Activated T-cell treated with anti-CD3 and anti-CD28 coated beads for 48 hours (primary cell): ENCODE data around the gene PREB.

Source experiments
- DNase-seq: peaks from one replicate; pipeline ENCODE4 v3.0.0-alpha.2; 2020; ENCODE audit warnings: low read depth

PREB gene

GRCh38 chr2:27152796-27153464, 18.5 kb upstream of the PREB start:
- no peak for DNase-seq

- no peak for DNase-seq
These were observed 17.8 kb upstream of the PREB start for GRCh38 chr2:27152102-27152795.

GRCh38 chr2:27150639-27151230, 16.3 kb upstream of the PREB start:
- no peak for DNase-seq

DNA sequence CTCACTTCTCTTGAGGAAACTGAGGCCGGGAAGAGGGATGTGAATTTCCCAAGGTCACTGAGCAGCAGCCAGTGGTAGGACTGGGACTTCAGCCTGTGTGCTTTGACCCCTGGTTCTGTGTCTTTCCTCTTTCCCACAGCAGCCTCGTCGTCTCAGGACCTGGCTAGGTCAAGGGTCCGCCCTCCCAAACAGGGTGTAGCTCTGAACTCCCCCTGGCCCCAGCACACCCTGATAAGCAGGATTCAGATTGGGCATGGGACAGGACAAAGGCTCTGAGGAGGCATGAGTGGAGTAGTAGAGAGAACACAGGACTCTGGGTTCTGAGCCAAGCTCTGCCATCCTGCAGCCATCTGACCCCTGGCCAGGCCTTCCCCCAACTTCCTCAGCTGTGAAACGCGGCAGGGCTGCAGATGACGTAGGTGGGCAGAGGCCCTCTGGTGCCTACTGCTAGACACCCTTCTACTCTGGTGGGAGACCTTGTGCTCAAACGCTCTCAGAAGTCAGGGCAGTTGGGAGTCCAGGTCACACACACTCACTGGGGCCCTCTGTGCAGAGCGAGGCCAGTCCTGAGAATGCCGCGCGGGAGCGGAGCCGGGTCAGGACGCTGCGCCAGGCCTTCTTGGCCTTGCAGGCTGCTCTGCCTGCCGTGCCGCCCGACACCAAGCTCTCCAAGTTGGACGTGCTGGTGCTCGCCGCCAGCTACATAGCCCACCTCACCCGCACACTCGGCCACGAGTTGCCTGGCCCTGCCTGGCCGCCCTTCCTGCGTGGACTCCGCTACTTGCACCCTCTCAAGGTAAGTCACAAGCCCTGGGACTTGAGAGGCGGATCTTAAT, 15.4 kb upstream of the PREB start:
- DNase-seq, result no peak

- no peak for DNase-seq
These were observed 14.5 kb upstream of the PREB start, which contains the start of gene TCF23 for GRCh38 chr2:27148801-27149439. TCF23 (plus strand) TSS chr2:27149004; CDS start chr2:27149134, 130 bp downstream.

- no peak for DNase-seq
These were observed 13.5 kb upstream of the PREB start for GRCh38 chr2:27147935-27148334.

DNA sequence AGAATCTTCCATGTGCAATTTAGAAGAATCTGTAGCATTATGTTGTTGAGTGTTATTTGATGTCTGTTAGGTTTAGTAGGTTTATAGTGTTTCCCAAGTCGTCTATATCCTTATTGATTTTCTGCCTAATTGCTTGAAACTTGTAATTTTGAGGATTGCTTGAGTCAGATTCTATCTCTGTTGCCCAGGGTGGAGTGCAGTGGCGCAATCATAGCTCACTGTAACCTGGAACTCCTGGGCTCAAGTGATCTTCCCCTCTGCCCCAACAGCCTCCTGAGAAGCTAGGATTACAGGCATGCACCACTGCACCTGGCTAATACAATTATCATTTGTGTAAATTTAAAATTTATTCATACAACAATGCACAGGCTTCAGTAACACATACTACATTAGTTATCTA, 11.2 kb upstream of the PREB start:
- DNase-seq, result no peak

GRCh38 chr2:27143285-27143684, 8.8 kb upstream of the PREB start:
- no peak for DNase-seq

- no peak for DNase-seq
These were observed 4.9 kb upstream of the PREB start, which contains the start of gene PRR30 for GRCh38 chr2:27139310-27139709. PRR30 (minus strand) TSS chr2:27139410; CDS start chr2:27138329, 1,081 bp downstream.

DNA sequence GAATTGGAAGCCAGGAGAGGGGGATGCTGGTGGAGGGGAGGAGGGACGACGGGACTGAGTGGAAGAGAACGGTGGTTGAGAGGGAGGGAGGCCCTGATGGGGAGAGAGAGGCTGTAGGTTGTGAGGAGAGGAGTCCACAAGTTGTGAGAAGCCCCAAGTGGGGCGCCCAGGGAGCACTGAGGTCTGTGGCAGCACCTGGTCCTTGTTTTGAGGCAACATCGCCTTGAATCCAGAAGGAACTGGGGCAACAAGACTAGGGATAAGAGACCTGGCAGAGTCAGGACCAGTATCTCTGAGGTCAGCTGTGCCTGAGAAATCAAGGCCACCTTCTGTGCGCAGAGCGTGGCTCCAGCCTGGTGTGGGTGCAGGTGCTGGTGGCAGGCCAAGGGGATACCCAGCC, 3.7 kb upstream of the PREB start:
- no peak for DNase-seq

DNA sequence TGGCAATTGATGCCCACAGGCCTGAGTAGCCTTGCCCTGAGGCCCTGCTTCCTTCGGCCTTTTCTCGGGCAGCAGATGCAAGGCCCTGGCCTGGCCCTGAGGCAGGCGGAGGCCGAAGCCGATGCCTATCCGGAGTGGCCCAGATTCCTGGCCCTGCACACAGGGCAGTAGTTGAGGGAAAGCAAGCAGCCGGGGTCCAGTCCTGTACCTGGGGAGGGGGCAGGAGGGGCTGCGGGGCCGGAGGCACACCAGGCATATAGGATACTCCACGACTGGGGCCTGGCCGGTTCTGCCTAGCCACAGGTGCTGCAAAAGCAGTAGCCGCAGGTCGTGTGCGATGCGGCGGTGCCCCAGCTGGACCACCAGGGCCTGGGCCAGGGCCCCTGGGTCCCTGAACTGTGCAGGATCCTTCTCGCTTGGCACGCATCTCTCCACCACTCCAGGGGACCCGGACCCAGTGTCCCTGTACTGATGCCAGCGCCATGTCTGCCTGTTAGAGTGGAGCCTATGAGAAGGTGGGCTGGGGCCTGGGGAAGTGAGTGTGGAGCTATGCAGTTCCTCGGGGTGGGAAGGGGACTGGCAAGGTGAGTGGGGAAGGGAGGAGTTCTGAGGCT, 3.0 kb upstream of the PREB start:
- DNase-seq, result no peak

- DNase-seq, result no peak
These were observed 2.3 kb upstream of the PREB start for GRCh38 chr2:27136751-27137150.

DNA sequence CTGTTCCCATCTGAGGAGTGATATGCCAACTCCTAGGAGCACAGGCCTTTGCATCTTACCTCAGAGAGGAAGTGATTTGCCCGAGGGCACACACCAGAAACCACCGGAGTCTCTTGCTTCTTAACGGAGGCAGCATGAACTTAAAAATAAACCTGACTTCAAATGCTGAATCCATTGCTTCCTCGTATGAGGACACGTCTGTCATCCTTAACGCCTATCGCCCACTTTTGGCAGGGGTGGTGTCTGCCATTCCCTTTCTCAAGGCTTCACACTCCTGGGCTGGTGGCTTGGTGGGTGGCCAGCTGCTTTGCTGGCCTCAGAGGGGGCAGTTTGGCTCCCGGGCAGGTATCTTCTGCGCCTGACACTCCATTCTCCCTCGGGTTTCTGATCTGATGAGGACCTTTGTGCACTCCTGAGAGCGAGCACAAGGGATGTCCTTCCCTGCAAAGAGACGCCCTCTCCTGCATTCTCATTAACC, 1.1 kb upstream of the PREB start:
- DNase-seq, result no peak

DNA sequence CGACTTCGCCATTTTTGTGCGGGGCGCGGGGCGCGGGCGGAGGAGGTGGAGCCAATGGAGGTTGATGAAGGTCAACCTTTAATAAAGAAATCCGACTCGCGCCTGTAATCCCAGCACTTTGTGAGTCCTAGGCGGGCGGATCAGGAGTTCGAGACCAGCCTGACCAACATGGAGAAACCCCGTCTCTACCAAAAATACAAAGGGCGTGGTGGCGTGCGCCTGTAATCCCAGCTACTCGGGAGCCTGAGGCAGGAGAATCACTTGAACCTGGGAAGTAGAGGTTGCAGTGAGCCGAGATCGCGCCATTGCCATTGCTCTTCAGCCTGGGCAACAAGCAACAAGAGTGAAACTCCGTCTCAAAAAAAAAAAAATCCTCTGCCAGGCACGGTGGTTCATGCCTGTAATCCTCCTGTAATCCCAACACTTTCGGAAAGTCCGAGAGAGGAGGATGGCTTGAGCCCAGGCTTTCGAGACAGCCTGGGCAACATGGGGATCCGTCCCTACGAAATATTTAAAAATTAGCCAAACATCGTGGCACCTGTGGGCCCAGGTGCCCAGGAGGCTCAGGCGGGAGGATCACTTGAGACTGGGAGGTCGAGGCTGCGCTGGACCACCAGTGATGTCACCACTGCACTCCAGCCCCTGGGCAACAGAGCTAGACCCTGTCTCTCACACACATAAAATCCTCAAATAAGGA, 493 bp upstream of the PREB start:
- DNase-seq, result no peak

DNA sequence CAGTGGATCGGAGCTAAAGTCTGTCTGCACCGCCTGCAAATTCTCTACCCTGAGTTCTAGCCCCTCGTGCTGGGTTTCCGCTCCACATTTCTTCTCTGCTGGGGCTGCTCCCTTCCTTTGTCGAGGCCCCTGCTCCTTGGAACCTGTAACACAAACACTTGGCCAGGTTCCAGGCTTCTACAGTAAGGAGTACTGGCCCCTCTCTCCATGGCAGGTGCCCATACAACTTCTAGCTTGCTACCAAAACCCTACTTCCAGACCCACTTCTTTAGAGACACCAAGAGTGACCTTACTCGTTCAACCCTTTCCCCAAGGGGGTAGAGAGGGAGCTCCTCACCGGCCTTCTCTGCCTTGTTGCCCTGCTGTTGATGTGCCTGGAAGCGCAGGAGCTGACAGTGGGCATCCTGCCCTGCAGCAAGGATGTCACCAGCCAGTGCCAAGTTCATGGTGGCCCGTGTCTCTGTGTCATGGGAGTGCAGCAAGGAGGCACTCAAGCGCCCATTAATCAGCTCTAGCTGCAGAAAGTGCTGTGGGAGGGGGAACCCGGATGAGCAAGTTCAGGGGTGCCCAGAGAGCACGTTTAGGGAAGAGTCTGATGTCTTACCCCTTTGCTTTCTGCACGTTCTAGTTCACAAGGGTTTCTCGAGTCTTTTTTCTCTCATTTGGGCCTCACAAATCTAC, 1.1 kb downstream of the PREB start:
- peak; percentile 21 for DNase-seq

DNA sequence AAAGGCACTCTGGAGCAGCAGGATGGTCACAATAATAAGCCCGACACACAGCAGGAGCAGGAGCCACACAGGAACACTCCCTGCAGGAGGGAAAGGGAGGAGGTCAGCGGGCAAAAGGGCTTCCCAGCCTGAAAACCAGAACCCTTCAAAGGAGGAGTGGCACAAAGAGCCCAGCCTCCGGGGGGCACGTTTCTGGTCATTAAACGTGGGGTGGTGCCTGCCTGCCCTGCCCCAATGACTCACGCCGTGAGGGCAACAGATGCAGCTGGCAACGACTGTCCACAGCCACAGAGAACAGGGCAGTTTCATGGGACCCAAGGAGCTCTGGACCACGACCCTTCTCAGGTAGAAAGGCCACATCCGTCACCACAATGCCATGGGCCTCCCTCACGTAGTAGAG, 3.0 kb downstream of the PREB start:
- no peak for DNase-seq

DNA sequence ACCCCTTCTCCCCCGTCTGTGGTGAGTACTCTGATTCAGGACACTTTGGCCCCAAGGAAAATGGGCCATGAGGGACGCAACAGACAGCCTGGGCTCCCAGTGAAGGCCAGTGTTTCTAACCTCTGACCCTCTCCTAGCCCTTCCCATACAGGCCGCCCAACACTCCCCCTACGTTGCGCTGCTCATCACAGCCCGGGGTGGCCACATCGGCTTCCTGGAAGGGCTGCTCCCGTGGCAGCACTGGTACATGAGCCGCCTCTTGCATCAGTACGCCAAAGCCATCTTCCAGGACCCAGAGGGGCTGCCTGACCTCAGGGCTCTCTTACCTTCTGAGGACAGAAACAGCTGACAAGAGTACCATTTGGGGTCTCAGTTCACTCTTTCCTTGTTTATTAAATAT, 4.0 kb downstream of the PREB start:
- DNase-seq, result no peak

DNA sequence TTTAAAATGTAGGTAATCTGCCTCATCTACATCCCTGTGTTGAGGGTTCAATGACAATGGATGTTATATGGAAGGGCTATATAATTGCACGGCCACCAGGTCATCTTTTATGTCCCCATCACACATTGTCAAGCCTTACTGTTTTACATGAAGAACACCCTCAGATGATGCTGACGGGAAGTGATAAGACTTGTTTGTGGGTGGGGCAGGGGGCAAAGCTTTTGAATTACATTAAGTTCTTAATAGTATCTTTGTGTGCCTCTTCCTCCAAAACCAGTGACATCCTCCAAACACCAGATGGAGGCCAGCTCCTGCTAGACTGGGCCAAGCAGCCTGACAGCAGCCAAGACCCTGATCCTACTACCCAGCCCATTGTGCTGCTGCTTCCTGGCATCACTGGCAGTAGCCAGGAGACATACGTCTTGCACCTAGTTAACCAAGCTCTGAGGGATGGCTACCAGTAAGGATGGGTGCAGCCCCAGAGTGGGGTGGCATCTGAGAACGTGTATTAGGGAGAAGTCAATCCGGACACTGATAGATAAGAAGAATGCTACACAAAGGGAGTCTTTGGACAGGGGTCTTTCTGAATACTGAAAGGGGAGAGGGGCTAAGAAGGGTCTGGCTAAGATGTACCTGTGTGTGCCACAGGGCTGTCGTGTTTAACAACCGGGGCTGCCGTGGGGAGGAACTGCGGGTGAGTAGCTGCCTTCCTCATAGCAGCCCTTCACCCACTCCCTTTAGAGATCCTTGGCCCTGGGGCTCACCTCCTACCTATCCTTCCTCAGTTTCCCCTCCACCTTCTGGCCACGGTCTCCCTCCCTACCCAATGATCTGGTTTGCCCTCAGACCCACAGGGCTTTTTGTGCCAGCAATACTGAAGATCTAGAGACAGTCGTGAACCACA, 5.5 kb downstream of the PREB start:
- DNase-seq, result no peak
